OCI-LY7 (cell line): ENCODE measurements around the gene NUDT3.

Experiments used
- EZH2phosphoT487 ChIP-seq: fragments of 200-600 bp; sonication (generic); IDR thresholded peaks from 2 replicates; pipeline ENCODE4 v1.6.1; 2018; ENCODE audit warnings: low read depth, borderline replicate concordance, mild to moderate bottlenecking, mixed run types, antibody characterized with exemption, low read length, moderate library complexity, mixed read lengths
- TF ChIP-seq, protein P1 (sequence below): fragments of 200-600 bp; sonication (generic); conservative IDR thresholded peaks from 2 replicates; pipeline ENCODE4 v1.5.1; 2014; ENCODE audit warnings: mild to moderate bottlenecking, antibody characterized with exemption, low read length, moderate library complexity, mixed read lengths

DNA sequence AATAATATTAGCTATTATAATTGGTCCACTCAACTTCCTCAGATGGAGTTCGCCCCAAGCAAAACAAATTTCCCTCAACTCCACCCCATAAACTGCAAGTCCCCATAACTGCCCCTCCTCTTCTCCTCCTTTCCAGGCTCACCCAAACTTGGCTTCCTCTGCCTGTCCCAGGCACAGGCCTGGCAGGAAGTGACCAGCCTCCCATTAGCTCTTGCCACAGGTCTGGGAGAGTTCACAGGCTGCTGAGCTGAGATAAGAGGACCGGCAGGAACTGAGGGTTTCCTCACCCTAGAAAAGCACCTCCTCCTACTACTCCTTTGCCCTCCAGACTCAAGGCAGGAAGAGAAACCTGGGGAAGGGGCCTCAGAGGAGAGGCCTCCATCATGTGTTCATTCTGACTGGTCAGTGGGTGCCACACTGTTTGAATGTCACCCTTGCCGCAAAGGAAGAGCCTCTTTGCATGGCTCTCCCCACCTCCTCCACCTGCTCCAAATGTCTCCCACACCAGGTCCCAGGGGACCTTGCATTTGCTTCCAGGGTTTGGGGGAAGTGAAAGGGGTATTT, 119.1 kb downstream of the NUDT3 start:
- no peak for TF ChIP-seq EZH2phosphoT487
- TF ChIP-seq, protein P1, sequence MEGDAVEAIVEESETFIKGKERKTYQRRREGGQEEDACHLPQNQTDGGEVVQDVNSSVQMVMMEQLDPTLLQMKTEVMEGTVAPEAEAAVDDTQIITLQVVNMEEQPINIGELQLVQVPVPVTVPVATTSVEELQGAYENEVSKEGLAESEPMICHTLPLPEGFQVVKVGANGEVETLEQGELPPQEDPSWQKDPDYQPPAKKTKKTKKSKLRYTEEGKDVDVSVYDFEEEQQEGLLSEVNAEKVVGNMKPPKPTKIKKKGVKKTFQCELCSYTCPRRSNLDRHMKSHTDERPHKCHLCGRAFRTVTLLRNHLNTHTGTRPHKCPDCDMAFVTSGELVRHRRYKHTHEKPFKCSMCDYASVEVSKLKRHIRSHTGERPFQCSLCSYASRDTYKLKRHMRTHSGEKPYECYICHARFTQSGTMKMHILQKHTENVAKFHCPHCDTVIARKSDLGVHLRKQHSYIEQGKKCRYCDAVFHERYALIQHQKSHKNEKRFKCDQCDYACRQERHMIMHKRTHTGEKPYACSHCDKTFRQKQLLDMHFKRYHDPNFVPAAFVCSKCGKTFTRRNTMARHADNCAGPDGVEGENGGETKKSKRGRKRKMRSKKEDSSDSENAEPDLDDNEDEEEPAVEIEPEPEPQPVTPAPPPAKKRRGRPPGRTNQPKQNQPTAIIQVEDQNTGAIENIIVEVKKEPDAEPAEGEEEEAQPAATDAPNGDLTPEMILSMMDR: no peak
